ENCODE results near the gene STON1. TPM values are rescaled to one million over a fixed set of nuclear protein-coding genes. Genes with fewer than 3 reads are reported as not detected.

STON1 gene
- total and polyA plus RNA-seq, 3 donors from 2014 or later = 3.8 to 5.7 (median 5.1) TPM

DNA sequence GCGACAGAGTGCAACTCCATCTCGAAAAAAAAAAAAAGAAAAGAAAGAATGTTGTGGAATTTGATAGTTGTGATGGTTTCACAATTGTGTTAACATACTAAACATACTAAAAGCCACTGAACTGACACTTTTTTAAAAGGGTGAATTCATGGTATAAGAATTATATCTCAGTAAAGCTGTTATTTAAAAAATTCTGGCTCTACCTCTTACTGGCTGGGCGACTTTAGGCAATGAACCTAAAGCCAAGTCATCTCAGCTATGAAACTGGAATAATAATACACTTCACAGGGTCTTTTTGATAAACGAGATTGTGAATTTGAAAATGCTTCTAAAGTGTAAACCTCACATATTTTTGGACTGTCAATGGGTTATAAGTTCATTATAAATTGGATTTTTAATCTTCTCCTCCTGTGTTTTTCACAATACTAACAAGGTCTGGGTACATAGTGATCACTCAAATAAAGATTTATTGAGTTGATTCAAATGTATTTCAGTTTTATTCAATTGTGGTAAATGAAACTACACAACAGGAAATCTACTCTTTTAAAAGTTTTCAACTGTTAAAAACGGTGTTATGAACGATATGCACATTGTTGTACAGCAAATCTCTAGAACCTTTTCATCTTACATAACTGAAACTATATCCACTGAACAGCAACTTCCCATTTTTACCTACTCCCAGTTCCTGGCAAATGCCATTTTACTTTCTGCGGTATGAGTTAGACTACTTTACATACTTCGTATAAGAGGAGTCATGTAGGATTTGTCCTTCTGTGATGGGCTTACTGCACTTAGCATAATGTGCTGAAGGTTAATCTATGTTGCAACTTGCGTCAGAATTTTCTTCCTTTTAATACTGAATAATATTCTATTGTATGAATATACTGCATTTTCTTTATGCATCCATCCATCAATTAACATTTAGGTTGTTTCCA lies 44.7 kb downstream of the STON1 start:
- Histone ChIP-seq H3K9me3 (no peaks in the 10 kb centered on the region), H3K27ac (no peak overlapping the region), H3K27me3 (no peaks in the 10 kb centered on the region), H3K4me3 (no peak overlapping the region), H3K4me1 (no peaks in the 10 kb centered on the region), H3K36me3 (ENCODE audit: low read depth, missing control alignments) (no peaks in the 10 kb centered on the region)
- intact Hi-C loops (cut with DNase I; ENCODE audit: low total_unique reads) = no loop called here
- TF ChIP-seq, protein P1, sequence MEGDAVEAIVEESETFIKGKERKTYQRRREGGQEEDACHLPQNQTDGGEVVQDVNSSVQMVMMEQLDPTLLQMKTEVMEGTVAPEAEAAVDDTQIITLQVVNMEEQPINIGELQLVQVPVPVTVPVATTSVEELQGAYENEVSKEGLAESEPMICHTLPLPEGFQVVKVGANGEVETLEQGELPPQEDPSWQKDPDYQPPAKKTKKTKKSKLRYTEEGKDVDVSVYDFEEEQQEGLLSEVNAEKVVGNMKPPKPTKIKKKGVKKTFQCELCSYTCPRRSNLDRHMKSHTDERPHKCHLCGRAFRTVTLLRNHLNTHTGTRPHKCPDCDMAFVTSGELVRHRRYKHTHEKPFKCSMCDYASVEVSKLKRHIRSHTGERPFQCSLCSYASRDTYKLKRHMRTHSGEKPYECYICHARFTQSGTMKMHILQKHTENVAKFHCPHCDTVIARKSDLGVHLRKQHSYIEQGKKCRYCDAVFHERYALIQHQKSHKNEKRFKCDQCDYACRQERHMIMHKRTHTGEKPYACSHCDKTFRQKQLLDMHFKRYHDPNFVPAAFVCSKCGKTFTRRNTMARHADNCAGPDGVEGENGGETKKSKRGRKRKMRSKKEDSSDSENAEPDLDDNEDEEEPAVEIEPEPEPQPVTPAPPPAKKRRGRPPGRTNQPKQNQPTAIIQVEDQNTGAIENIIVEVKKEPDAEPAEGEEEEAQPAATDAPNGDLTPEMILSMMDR (IDR thresholded peaks at IDR 0.05) = no peak
- no peak for TF ChIP-seq POLR2A (IDR thresholded peaks at IDR 0.05)
- no peak for DNase-seq
- 80 to 88% methylated on average over 9 of the region's 9 CpGs for WGBS, 2 donors

DNA sequence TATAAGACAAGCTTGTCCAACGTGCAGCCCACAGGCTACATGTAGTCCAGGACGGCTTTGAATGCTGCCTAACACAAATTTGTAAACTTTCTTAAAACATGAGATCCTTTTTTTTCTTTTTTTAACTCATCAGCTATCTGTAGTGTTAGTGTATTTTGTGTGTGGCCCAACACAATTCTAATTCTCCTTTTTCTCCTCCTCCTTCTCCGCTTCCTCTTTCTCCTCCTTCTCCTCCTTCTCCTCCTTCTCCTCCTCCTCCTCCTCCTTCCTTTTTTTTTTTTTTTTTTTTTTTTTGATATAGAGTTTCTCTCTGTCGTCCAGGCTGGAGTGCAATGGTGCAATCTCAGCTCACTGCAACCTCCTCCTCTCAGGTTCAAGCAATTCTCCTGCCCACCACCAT lies 48.4 kb downstream of the STON1 start:
- intact Hi-C loops (cut with DNase I; ENCODE audit: low total_unique reads) = no loop called here
- no peaks in the 10 kb centered on the region for H3K9me3 ChIP-seq
- WGBS, 2 donors = 78 to 88% methylated on average over 3 to 4 of the region's 4 CpGs
- no peaks in the 10 kb centered on the region for H3K4me1 ChIP-seq
- TF ChIP-seq POLR2A (IDR thresholded peaks at IDR 0.05) = no peak
- no peaks in the 10 kb centered on the region for H3K27me3 ChIP-seq
- H3K4me3 ChIP-seq = no peak overlapping the region
- no peaks in the 10 kb centered on the region for H3K36me3 ChIP-seq (ENCODE audit: low read depth, missing control alignments)
- no peak for DNase-seq
- no peak overlapping the region for H3K27ac ChIP-seq

DNA sequence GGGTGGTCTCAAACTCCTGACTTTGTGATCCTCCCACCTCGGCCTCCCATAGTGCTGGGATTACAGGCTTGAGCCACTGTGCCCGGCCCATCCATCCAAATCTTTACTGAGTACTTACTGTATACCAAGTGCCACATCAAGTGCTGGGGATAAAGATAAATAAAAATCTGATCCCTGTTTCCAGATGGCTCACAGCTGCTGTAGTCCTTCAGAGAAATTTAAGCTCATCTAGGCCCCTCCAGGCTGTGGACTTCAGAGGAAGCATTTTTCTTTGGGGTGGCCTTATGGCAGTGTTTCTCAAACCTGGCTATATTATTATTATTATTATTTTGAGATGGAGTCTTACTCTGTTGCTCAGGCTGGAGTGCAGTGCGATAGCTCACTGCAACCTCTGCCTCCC lies 54.0 kb downstream of the STON1 start:
- TF ChIP-seq, protein P1 (IDR thresholded peaks at IDR 0.05) = no peak
- no peak for TF ChIP-seq POLR2A (IDR thresholded peaks at IDR 0.05)
- no peak overlapping the region for H3K27ac ChIP-seq
- H3K27me3 ChIP-seq = no peaks in the 10 kb centered on the region
- H3K4me1 ChIP-seq = no peaks in the 10 kb centered on the region
- H3K36me3 ChIP-seq (ENCODE audit: low read depth, missing control alignments) = no peaks in the 10 kb centered on the region
- DNase-seq = no peak
- H3K9me3 ChIP-seq = no peaks in the 10 kb centered on the region
- intact Hi-C loops (cut with DNase I; ENCODE audit: low total_unique reads) = no loop called here
- 94 to 97% methylated on average over 3 of the region's 3 CpGs for WGBS, 2 donors
- H3K4me3 ChIP-seq = no peak overlapping the region

DNA sequence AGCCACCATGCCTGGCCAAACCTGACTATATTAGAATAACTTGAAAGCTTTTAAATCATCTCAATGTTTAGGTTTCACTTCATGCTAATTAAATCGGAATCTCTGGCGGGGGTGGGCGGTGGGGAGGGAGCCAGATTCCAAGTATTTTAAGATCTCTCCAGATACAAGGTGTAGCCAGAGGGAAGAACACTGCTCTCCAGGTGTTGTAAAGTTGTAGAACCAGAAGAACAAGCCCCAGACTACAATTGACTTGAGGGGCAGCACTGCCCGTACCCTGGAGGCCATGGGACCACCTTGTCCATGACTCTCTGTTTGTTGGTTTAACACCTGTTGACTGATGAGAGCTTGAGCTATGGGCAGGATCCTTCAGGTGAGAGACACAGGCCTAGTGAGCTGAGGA lies 54.6 kb downstream of the STON1 start:
- no peak for TF ChIP-seq POLR2A (IDR thresholded peaks at IDR 0.05)
- TF ChIP-seq, protein P1 (IDR thresholded peaks at IDR 0.05) = no peak
- Histone ChIP-seq H3K27me3 (no peaks in the 10 kb centered on the region), H3K27ac (no peak overlapping the region), H3K36me3 (ENCODE audit: low read depth, missing control alignments) (no peaks in the 10 kb centered on the region), H3K9me3 (no peaks in the 10 kb centered on the region), H3K4me3 (no peak overlapping the region), H3K4me1 (no peaks in the 10 kb centered on the region)
- intact Hi-C loops (cut with DNase I; ENCODE audit: low total_unique reads) = no loop called here
- no peak for DNase-seq
- WGBS, 2 donors = 94 to 98% methylated on average over 4 of the region's 4 CpGs

DNA sequence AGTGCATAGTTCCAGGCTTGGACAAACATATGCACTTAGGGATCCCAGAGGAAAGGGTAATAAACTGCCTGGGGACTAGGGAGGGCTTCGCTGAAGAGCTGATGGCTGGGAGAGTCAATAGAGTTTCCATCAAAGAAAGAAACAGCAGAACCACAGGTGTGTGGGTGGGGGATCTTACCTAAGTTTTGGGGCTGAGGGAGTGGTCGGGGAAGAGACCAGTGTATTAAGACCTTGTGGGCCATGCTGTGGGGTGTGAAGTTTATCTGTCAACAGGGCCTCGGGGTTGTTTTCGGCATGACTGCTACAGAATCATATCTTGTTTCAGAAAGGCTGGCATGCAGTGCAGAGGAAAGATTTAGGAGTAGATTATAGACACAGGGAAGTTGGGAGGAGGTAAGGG lies 56.5 kb downstream of the STON1 start:
- Histone ChIP-seq H3K27ac (no peak overlapping the region), H3K9me3 (no peaks in the 10 kb centered on the region), H3K27me3 (no peaks in the 10 kb centered on the region), H3K36me3 (ENCODE audit: low read depth, missing control alignments) (no peaks in the 10 kb centered on the region), H3K4me3 (no peak overlapping the region), H3K4me1 (no peaks in the 10 kb centered on the region)
- intact Hi-C loops (cut with DNase I; ENCODE audit: low total_unique reads) = no loop called here
- TF ChIP-seq, protein P1 (IDR thresholded peaks at IDR 0.05) = no peak
- TF ChIP-seq POLR2A (IDR thresholded peaks at IDR 0.05) = no peak
- DNase-seq = no peak
- 64 to 70% methylated on average over 4 of the region's 4 CpGs for WGBS, 2 donors

All from testis (tissue), 3 donors.